Stomach (tissue), 4 donors: ENCODE results near the gene MYO9B.

Experiments used
- POLR2AphosphoS5 ChIP-seq, 3 donors: sonication (generic); formaldehyde crosslinking; IDR thresholded peaks; one replicate each; pipeline ENCODE4 v1.6.1; 2016; ENCODE audit warnings: antibody characterized with exemption in 3 of 3
- TF ChIP-seq, protein P1 (sequence below), 7 experiments: fragments of 450-650 bp in 4 of 7; fragments of 200-600 bp in 3 of 7; sonication (generic) in 3 of 7; IDR thresholded peaks; one replicate each; pipeline ENCODE4 v1.5.1; 2016 to 2019; ENCODE audit warnings: antibody characterized with exemption in 7 of 7, control low read depth in 2 of 7, mild to moderate bottlenecking in 1 of 7

DNA sequence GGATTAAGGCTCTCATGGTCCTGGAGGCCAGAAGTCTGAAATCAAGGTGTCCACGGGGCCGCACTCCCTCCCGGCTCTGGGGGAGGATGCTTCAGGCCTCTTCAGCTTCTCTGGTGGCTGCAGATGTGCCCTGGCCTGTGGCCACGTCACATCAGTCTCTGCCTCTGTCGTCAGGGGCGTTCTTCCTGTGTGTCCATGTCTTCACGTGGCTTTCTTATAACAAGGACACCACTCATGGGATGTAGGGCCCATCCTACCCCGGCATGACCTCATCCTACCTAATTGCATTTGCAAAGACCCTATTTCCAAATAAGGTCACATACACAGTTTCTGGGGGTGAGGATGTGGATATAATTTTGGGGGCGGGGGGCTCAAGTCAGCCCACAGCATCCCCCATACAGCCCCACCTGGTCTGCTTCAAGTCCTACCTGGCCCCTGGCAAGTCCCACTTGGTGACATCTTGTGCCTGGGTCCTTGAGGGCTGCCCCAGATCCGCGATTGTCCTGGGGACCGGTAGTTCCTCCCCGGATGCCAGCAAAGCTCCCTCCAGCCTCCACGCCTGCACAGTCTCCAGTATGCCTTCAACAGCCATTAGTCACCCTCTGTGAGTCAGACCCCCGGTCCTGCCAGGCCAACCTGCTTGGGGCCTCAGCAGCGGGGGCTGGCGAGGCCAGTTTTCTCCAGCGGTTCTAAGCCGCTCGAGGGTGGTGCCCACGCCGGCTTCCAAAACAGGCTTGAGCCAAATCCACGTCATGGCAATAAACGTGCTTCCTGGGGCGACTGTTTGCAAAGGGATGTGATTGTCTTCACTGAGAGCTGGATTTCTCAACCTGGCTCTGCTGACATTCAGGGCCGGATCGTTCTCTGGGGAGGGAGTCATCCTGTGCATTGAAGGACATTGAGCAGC, 32.2 kb downstream of the MYO9B start:
- TF ChIP-seq POLR2AphosphoS5 (IDR thresholded peaks at IDR 0.05): peak; percentile 33 to 89 (median 49)
- TF ChIP-seq, protein P1, sequence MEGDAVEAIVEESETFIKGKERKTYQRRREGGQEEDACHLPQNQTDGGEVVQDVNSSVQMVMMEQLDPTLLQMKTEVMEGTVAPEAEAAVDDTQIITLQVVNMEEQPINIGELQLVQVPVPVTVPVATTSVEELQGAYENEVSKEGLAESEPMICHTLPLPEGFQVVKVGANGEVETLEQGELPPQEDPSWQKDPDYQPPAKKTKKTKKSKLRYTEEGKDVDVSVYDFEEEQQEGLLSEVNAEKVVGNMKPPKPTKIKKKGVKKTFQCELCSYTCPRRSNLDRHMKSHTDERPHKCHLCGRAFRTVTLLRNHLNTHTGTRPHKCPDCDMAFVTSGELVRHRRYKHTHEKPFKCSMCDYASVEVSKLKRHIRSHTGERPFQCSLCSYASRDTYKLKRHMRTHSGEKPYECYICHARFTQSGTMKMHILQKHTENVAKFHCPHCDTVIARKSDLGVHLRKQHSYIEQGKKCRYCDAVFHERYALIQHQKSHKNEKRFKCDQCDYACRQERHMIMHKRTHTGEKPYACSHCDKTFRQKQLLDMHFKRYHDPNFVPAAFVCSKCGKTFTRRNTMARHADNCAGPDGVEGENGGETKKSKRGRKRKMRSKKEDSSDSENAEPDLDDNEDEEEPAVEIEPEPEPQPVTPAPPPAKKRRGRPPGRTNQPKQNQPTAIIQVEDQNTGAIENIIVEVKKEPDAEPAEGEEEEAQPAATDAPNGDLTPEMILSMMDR (IDR thresholded peaks at IDR 0.05): no peak
